IPS-15b (cell line): ENCODE results near the gene NHEJ1.

Source experiments
- H3K27me3 ChIP-seq: one replicate; pipeline ENCODE4 v1.6.1; 2013; ENCODE audit warnings: low read length; ENCODE audit not compliant: control insufficient read depth, insufficient read depth
- H3K36me3 ChIP-seq: one replicate; pipeline ENCODE4 v1.6.1; 2013; ENCODE audit warnings: low read length; ENCODE audit not compliant: control insufficient read depth, insufficient read depth
- H3K4me1 ChIP-seq: one replicate; pipeline ENCODE4 v1.6.1; 2013; ENCODE audit warnings: mild to moderate bottlenecking, low read length; ENCODE audit not compliant: control insufficient read depth, insufficient read depth
- H3K4me3 ChIP-seq: one replicate; pipeline ENCODE4 v1.5.1; 2013; ENCODE audit warnings: low read depth, low read length
- H3K9ac ChIP-seq: one replicate; pipeline ENCODE4 v1.6.1; 2013; ENCODE audit warnings: low read depth, mild to moderate bottlenecking, low read length
- H3K9me3 ChIP-seq: one replicate; pipeline ENCODE4 v1.6.1; 2013; ENCODE audit warnings: mild to moderate bottlenecking, low read length; ENCODE audit not compliant: control insufficient read depth, insufficient read depth

Gene NHEJ1

GRCh38 chr2:219057709-219058540 lies 102.7 kb downstream of the NHEJ1 start:
- Histone ChIP-seq H3K36me3 (no peaks in the 10 kb centered on the region), H3K4me3 (peak overlapping the region; percentile 46), H3K4me1 (peaks cover 5% of the 10 kb centered on the region), H3K9me3 (no peaks in the 10 kb centered on the region), H3K9ac (no peak overlapping the region), H3K27me3 (peaks cover 85% of the 10 kb centered on the region)

- Histone ChIP-seq H3K36me3 (no peaks in the 10 kb centered on the region), H3K4me3 (peak overlapping the region; percentile 46), H3K4me1 (peaks cover under 1% of the 10 kb centered on the region), H3K9me3 (no peaks in the 10 kb centered on the region), H3K9ac (no peak overlapping the region), H3K27me3 (peaks cover 81% of the 10 kb centered on the region)
These were observed 103.5 kb downstream of the NHEJ1 start for GRCh38 chr2:219056896-219057708.

DNA sequence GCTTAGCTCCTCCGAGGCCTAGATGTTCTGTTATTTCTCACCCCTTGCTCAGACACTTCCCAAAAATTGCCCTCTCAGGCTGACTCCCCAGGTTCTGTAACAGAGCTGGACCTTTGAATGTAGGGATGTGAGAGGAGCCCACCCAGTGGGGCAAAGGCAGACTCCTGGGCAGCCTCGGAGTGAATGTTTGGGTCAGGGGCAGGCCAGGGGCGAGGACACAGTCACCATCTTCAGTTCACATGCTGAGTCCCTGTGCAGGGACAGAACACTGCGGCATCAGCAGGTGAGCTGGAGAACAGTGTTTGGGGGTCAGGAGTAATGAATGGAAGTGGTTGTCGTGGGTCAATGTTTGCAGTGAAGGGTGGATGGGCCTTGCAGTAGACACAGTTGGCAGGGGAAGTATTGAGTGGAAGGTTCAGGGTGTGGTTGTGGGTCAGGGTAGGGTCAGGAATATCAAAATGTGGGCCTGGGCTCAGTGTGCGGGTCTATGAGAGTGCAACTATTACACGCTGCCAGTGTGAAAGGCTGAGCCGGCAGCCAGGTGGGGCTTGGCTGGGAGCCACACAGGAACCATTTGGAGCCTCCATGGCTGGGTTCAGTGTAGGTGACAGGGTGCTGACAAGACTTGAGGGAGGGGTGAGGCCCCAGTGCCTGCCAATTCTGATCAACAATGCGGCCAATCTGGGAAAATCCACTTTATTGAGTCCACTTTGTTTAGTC lies 104.3 kb downstream of the NHEJ1 start:
- Histone ChIP-seq H3K4me3 (no peak overlapping the region), H3K36me3 (no peaks in the 10 kb centered on the region), H3K27me3 (peaks cover 75% of the 10 kb centered on the region), H3K9me3 (no peaks in the 10 kb centered on the region), H3K4me1 (no peaks in the 10 kb centered on the region), H3K9ac (no peak overlapping the region)

DNA sequence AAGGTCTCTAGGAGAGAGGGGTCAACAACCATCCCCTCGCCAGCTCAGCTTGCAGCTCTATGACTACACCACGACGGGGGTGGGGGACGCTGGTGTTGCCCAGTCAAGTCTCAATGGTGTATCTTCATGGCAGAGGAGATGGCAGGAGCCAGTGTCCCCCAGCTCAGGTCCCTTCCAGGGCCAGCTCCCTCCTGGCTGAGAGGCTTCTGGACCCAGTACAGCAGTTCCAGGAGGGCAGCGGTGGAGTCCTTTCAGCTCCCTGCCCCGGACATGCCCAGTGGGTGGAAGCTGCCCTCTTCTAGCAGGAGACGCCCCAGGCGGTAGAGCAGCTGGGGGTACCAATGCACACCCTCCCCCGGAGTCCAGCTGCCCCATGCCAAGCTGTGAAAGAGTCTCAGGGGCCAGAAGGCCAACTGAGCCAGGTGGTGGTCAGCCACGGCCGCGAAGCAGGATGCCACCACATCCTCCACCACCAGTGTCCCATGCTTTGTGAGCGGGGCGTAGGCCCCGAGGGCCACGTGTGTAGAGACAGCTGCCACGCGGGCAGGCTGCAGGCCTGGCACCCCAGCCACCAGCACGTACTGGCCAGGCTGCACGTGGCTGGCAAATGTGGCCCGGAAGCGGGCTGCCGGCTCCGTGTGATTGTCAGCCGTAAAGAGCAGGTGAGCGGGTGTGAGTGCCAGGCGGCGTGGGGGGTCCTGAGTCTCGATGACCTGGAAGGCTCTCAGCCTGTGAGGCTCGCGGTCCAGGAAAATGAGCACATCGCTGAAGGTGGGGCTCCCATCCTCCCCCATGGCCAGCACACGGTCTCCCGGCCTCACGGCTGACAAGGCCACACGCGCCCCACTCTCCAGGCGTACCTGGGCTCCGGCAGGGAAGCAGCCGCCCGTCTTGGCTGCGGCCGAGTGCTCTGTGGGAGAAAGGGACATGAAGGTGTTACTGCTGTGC lies 105.4 kb downstream of the NHEJ1 start:
- Histone ChIP-seq H3K9me3 (no peaks in the 10 kb centered on the region), H3K27me3 (peaks cover 77% of the 10 kb centered on the region), H3K9ac (no peak overlapping the region), H3K4me1 (no peaks in the 10 kb centered on the region), H3K4me3 (no peak overlapping the region), H3K36me3 (no peaks in the 10 kb centered on the region)

DNA sequence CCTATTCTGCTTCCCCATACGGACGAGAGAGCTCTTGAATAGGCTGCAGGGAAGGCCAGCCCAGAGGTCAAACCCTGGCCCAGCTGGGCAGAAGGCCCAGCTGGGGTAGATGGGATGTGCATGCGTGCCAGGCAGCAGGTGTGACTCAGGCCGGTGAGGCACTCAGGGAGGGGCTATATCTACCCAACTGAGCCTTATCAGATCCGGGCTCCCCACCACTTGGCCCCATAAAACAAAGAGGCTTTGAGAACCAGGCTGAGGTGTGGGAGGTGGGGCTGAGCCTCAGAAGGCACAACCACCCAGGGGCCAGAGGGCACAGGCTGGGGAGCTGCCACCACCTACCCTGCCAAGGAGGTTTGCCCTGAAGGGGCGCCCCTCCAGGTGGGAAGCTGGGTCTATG lies 111.3 kb downstream of the NHEJ1 start:
- Histone ChIP-seq H3K9ac (no peak overlapping the region), H3K4me1 (no peaks in the 10 kb centered on the region), H3K9me3 (no peaks in the 10 kb centered on the region), H3K4me3 (no peak overlapping the region), H3K27me3 (peaks cover 43% of the 10 kb centered on the region), H3K36me3 (no peaks in the 10 kb centered on the region)

DNA sequence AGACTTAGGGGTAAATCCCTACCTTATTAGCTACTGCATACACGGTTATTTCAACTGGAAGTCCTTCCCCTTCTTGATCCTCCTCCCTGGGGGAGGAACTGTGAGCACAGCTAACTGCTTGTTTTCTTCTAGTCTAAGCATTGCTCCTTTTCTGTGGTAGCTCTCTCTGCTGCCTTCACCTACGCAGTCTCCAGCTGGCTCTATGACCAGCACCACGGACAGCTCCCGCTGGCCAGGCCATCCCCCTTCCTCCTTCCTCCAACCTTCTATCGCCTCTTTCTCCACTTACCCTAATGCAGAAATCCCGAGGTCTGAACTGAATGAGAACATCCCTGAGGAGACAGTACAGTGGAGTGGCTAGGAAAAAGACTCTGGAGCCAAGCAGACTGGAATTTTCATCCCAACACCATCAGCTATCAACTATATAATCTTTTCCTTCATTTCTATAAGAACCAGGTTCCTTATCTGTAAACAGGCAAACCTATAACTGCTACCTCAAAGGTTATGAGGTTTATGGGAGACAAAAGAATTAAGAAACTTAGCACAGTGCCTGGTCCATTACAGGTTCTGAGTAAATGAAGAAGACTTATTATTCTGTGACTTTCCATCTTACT lies 114.6 kb downstream of the NHEJ1 start:
- H3K36me3 ChIP-seq: no peaks in the 10 kb centered on the region
- no peak overlapping the region for H3K9ac ChIP-seq
- peaks cover 28% of the 10 kb centered on the region for H3K27me3 ChIP-seq
- no peaks in the 10 kb centered on the region for H3K4me1 ChIP-seq
- no peak overlapping the region for H3K4me3 ChIP-seq
- no peaks in the 10 kb centered on the region for H3K9me3 ChIP-seq

GRCh38 chr2:219042750-219043149 lies 117.9 kb downstream of the NHEJ1 start:
- Histone ChIP-seq H3K4me3 (no peak overlapping the region), H3K9me3 (no peaks in the 10 kb centered on the region), H3K9ac (no peak overlapping the region), H3K4me1 (no peaks in the 10 kb centered on the region), H3K27me3 (peaks cover 19% of the 10 kb centered on the region), H3K36me3 (no peaks in the 10 kb centered on the region)

DNA sequence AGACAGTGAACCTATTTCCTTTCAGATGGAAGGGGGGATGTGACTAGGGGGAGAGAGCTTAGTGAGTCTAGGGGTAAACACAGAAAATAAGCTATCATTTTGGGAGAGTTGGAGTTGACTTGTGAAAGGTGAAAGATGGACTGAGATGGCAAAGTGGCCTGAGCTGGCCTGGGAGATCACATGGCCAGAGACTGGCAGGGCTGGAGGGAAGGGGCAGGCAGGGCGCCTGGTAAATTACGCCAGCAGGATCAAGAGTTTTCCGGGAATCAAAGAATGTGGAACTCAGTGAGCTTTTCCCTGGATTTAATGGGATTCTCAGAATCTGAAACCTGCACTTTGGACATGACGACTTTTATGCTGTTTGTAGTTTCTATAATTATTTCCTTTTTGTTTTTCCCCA lies 118.5 kb downstream of the NHEJ1 start:
- Histone ChIP-seq H3K36me3 (no peaks in the 10 kb centered on the region), H3K27me3 (peaks cover 17% of the 10 kb centered on the region), H3K9ac (no peak overlapping the region), H3K4me3 (no peak overlapping the region), H3K4me1 (no peaks in the 10 kb centered on the region), H3K9me3 (no peaks in the 10 kb centered on the region)

DNA sequence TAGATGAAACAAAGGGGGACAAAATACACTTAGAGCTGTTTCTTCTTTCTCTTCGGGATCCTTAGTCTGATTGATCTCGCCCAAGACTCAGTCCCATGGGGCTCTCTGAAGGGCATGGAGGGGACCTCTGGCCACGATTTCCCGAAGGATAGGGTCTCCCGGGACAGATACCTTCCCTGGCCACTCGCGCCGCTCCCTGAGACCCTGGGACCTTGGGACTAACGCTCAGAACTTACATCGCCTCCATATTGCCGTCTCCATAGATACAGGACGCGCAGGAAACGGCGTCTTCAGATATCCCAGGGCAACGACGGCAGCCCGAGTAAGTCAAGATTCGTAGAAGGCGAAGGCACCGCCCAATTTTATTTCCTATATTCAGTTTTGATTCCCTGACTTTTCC lies 119.4 kb downstream of the NHEJ1 start, which contains the start of gene CFAP65:
CFAP65 (minus strand) TSS at position 265 of the 400 bp plus-strand sequence. CDS start 2,468 bp downstream, outside the sequence.
- Histone ChIP-seq H3K9ac (no peak within 1 kb of the TSS), H3K27me3 (peaks cover 15% of the 10 kb centered on the region), H3K36me3 (no peaks in the 10 kb centered on the region), H3K4me1 (no peaks in the 10 kb centered on the region), H3K4me3 (peak within 1 kb of the TSS; percentile 58), H3K9me3 (no peaks in the 10 kb centered on the region)

DNA sequence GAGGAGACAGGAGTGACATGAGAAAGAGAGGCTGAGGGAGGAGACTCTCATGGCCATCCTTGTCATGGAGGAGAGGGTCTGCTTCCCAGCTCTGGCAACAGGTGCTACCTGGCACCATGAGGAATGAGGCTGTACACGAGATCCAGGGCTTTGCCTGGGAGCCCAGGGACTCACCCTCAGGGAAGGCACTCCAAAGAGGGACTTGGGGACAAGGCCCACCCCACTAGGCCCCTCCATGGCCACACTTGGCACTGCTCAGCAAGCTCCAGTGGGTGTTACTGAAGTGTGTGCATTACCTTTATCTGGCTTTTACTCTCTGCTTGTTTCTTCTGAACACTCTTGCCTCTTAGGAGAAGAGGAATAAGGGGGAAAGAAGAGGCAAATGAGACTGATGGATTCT lies 122.0 kb downstream of the NHEJ1 start:
- Histone ChIP-seq H3K27me3 (peaks cover 14% of the 10 kb centered on the region), H3K36me3 (no peaks in the 10 kb centered on the region)

More for the DNA sequence above, 122.0 kb downstream of the NHEJ1 start:
- Histone ChIP-seq H3K4me3 (no peak overlapping the region), H3K9me3 (no peaks in the 10 kb centered on the region), H3K4me1 (no peaks in the 10 kb centered on the region), H3K9ac (no peak overlapping the region)
